ENCODE data around the gene CBARP. TPM values are rescaled to one million over a fixed set of nuclear protein-coding genes. Genes with fewer than 3 reads are reported as not detected.
A peak's percentile ranks its signal among the peaks of the same experiment; 100 is the strongest.
"Not testable (repeated sequence)": the region's sequence is repeated elsewhere in the genome, so short reads cannot be mapped to it uniquely, and the experiment has no call there.

Gene CBARP
- total RNA-seq, 2 experiments from 2014 or later, result 0.09 to 0.13 TPM

DNA sequence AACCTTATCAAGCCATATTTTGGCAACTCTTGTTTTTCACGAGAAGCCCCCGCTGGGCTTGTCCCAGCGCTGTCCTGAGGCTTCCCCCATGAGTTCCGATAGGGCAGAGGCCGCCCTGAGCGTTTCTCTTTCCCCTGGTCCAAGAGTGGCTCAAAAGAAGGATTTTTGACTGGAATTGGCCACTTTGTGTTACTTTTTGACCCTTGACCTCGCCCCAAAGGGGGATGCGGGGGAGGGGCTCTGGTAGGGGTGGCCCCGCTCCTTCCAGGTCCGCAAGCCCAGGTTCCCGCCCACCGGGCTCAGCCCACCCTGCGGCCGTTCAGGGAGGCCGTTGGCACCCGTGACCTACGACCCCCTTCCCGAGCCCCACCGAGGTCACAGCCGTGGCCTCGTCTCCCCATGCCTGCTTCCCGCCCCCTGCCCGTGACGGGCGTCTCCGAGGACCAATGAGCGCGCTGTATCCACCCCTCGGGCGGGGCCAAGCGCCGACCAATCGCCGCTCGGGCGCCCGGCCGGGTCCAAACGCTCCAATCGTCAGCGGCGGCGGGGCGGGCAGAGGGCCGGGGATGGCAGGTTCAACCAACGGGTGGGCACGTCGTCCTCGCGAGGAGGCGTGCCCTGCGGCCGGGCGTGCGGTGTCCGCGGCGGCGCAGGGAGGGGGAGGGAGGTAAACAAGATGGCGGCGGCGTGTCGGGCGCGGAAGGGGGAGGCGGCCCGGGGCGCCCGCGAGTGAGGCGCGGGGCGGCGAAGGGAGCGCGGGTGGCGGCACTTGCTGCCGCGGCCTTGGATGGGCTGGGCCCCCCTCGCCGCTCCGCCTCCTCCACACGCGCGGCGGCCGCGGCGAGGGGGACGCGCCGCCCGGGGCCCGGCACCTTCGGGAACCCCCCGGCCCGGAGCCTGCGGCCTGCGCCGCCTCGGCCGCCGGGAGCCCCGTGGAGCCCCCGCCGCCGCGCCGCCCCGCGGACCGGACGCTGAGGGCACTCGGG lies 32.4 kb downstream of the CBARP start, which contains the start of gene STK11:
TSS of gene STK11 (plus strand) at position 665 of the 986 bp plus-strand sequence. CDS start 1,136 bp downstream, outside the sequence.
- H3K27ac ChIP-seq (ENCODE audit: low read depth, low read length, poor library complexity, severe bottlenecking), result peak within 1 kb of the TSS; percentile 45
- intact Hi-C loops (cut with micrococcal nuclease; ENCODE audit: unreplicated experiment), result no loop called here
- H4K20me1 ChIP-seq (ENCODE audit: insufficient read depth, low read length), result peaks cover 12% of the 10 kb centered on the region; the same call in 1 of the 2 replicates
- no peaks in the 10 kb centered on the region for H3K9me2 ChIP-seq (ENCODE audit: insufficient read depth, low read length)
- peaks cover 19% of the 10 kb centered on the region for H3K4me1 ChIP-seq (ENCODE audit: insufficient read depth, low read length, poor library complexity, severe bottlenecking)
- H3K9me3 ChIP-seq (ENCODE audit: low read length), result no peaks in the 10 kb centered on the region
- H3K4me2 ChIP-seq (ENCODE audit: low read length), result peak within 1 kb of the TSS; percentile 97
- DNase-seq (ENCODE audit: low spot score), result peak; percentile 98
- no TSS peak for BruUV-seq (replicated peaks)
- peak within 1 kb of the TSS; percentile 85 for H2AFZ ChIP-seq (ENCODE audit: low read length)
- H3K36me3 ChIP-seq (ENCODE audit: insufficient read depth, low read length), result peaks cover 33% of the 10 kb centered on the region
- peak within 1 kb of the TSS; percentile 88 for H3K4me3 ChIP-seq (ENCODE audit: low read depth, low read length, poor library complexity, severe bottlenecking)
- H3K79me2 ChIP-seq (ENCODE audit: insufficient read depth, low read depth, low read length), result peaks cover 43% of the 10 kb centered on the region
- POLR2A ChIA-PET, result no interaction called here
- CTCF ChIA-PET (ENCODE audit: unreplicated experiment), result no interaction called here
- no peak for TF ChIP-seq EZH2phosphoT487 (IDR thresholded peaks at IDR 0.05; ENCODE audit: borderline replicate concordance, low read depth, low read length)
- TF ChIP-seq, protein P1, sequence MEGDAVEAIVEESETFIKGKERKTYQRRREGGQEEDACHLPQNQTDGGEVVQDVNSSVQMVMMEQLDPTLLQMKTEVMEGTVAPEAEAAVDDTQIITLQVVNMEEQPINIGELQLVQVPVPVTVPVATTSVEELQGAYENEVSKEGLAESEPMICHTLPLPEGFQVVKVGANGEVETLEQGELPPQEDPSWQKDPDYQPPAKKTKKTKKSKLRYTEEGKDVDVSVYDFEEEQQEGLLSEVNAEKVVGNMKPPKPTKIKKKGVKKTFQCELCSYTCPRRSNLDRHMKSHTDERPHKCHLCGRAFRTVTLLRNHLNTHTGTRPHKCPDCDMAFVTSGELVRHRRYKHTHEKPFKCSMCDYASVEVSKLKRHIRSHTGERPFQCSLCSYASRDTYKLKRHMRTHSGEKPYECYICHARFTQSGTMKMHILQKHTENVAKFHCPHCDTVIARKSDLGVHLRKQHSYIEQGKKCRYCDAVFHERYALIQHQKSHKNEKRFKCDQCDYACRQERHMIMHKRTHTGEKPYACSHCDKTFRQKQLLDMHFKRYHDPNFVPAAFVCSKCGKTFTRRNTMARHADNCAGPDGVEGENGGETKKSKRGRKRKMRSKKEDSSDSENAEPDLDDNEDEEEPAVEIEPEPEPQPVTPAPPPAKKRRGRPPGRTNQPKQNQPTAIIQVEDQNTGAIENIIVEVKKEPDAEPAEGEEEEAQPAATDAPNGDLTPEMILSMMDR (conservative IDR thresholded peaks at IDR 0.05; ENCODE audit: low read length), result no peak

DNA sequence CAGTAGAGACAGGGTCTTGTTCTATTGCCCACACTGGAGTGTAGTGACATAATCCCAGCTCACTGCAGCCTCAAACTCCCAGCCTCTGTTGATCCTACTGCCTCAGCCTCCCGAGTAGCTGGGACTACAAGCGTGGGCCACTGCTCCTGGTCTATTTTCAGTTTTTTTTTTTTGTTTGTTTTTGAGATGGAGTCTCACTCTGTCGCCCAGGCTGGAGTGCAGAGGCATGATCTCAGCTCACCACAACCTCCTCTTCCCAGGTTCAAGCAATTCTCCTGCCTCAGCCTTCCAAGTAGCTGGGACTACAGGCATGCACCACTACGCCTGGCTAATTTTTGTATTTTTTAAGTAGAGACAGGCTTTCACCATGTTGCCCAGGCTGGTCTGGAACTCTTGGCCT lies 37.2 kb downstream of the CBARP start:
- H3K9me3 ChIP-seq (ENCODE audit: low read length); intact Hi-C loops (cut with micrococcal nuclease; ENCODE audit: unreplicated experiment): not testable (repeated sequence)

DNA sequence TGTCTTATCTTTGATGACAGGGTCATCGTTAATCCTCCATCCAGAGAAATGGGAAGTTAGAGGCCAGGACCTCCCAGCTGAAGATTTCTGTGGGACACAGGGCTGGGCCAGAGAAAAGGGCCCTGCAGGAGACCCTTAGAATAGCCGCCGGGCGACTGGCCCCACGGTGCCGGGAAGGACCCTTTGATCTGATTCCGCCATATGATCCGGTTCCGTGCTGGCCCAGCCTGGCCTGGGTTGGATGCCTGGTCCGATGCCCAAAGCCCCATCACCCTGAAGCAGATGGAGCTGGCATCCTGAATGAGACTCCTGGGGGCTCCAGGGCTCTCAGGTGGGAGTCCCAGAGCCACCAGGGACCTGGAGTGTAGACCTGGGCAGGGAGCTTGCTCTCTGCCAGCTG lies 38.3 kb downstream of the CBARP start:
- CTCF ChIA-PET (ENCODE audit: unreplicated experiment), result no interaction called here
- Histone ChIP-seq H3K4me3 (ENCODE audit: low read depth, low read length, poor library complexity, severe bottlenecking) (no peak overlapping the region), H3K4me1 (ENCODE audit: insufficient read depth, low read length, poor library complexity, severe bottlenecking) (peaks cover 5% of the 10 kb centered on the region), H3K4me2 (ENCODE audit: low read length) (no peak overlapping the region), H2AFZ (ENCODE audit: low read length) (no peak overlapping the region), H3K9me2 (ENCODE audit: insufficient read depth, low read length) (no peaks in the 10 kb centered on the region), H3K79me2 (ENCODE audit: insufficient read depth, low read depth, low read length) (no peaks in the 10 kb centered on the region), H3K27ac (ENCODE audit: low read depth, low read length, poor library complexity, severe bottlenecking) (no peak overlapping the region), H3K9me3 (ENCODE audit: low read length) (no peaks in the 10 kb centered on the region), H4K20me1 (ENCODE audit: insufficient read depth, low read length) (no peaks in the 10 kb centered on the region), H3K36me3 (ENCODE audit: insufficient read depth, low read length) (no peaks in the 10 kb centered on the region)
- intact Hi-C loops (cut with micrococcal nuclease; ENCODE audit: unreplicated experiment), result no loop called here
- no peak for DNase-seq (ENCODE audit: low spot score)
- POLR2A ChIA-PET, result interaction anchor here (0.7 kb wide), 1 partner anchor 66 kb away, joined by 3 read pairs; no protein-coding TSS in a partner anchor
- TF ChIP-seq, protein P1 (conservative IDR thresholded peaks at IDR 0.05; ENCODE audit: low read length), result no peak
- no peak for TF ChIP-seq EZH2phosphoT487 (IDR thresholded peaks at IDR 0.05; ENCODE audit: borderline replicate concordance, low read depth, low read length)
- BruUV-seq (replicated peaks), result no TSS peak

More for the DNA sequence above, 37.2 kb downstream of the CBARP start:
- BruUV-seq (replicated peaks); DNase-seq (ENCODE audit: low spot score); CTCF ChIA-PET (ENCODE audit: unreplicated experiment); H3K79me2 ChIP-seq (ENCODE audit: insufficient read depth, low read depth, low read length); H2AFZ ChIP-seq (ENCODE audit: low read length); H3K4me3 ChIP-seq (ENCODE audit: low read depth, low read length, poor library complexity, severe bottlenecking); H3K36me3 ChIP-seq (ENCODE audit: insufficient read depth, low read length); H3K9me2 ChIP-seq (ENCODE audit: insufficient read depth, low read length); H3K27ac ChIP-seq (ENCODE audit: low read depth, low read length, poor library complexity, severe bottlenecking); H3K4me1 ChIP-seq (ENCODE audit: insufficient read depth, low read length, poor library complexity, severe bottlenecking); H4K20me1 ChIP-seq (ENCODE audit: insufficient read depth, low read length); POLR2A ChIA-PET; H3K4me2 ChIP-seq (ENCODE audit: low read length): not testable (repeated sequence)

Data from OCI-LY7 (cell line).